Neural progenitor cell (in vitro differentiated cells): ENCODE results near the gene AHR.

ENCODE experiments used
- CTCF ChIP-seq: fragments of 200-600 bp; sonication (generic); IDR thresholded peaks from 2 replicates; pipeline ENCODE4 v1.5.1; 2017; ENCODE audit warnings: antibody characterized with exemption, mild to moderate bottlenecking
- EZH2 ChIP-seq: fragments of 200-600 bp; sonication (generic); IDR thresholded peaks from 2 replicates; pipeline ENCODE4 v1.6.1; 2017; ENCODE audit warnings: antibody characterized with exemption, mild to moderate bottlenecking, moderate library complexity
- EZH2phosphoT487 ChIP-seq: fragments of 200-600 bp; sonication (generic); IDR thresholded peaks from 2 replicates; pipeline ENCODE4 v1.6.1; 2017; ENCODE audit warnings: antibody characterized with exemption

DNA sequence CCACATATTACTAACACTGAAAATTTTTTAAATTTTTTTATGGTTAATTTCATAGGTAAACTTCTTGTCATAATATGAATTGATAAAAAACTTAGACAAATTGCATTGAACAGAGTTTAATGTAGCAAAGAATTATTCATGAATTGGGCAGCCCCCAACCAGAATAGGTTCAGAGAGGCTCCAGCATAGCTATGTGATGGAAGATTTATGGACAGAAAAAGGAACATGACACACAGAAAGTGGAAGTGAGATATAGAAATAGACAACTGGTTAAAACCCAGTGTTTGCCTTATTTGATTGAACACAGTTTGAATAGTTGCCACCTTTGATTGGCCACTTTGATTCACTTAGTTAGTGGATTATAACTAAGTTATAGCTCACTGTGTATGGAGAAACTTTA lies 87.2 kb downstream of the AHR start:
- TF ChIP-seq CTCF (no peak), EZH2phosphoT487 (no peak), EZH2 (no peak)
